HEK293T (cell line): Measurements from ENCODE around the gene PTP4A2.

Experiments
- ARNT ChIP-seq: fragments of 450-650 bp; IDR thresholded peaks from 2 replicates; pipeline ENCODE4 v1.6.1; 2017; ENCODE audit warnings: mild to moderate bottlenecking
- BHLHE40 ChIP-seq: fragments of 450-650 bp; IDR thresholded peaks from 2 replicates; pipeline ENCODE4 v1.6.1; 2016; ENCODE audit warnings: mild to moderate bottlenecking, moderate library complexity, borderline replicate concordance
- CTBP1 ChIP-seq: fragments of 450-650 bp; IDR thresholded peaks from 2 replicates; pipeline ENCODE4 v1.6.1; 2016; ENCODE audit warnings: borderline replicate concordance
- ELF4 ChIP-seq: fragments of 450-650 bp; IDR thresholded peaks from 2 replicates; pipeline ENCODE4 v1.6.1; 2017; ENCODE audit warnings: antibody characterized with exemption
- FOXA1 ChIP-seq: fragments of 450-650 bp; IDR thresholded peaks from 2 replicates; pipeline ENCODE4 v1.6.1; 2016; ENCODE audit warnings: mild to moderate bottlenecking
- FOXK2 ChIP-seq: fragments of 450-650 bp; IDR thresholded peaks from 2 replicates; pipeline ENCODE4 v1.6.1; 2016; ENCODE audit warnings: mild to moderate bottlenecking
- HDGF ChIP-seq: fragments of 450-650 bp; IDR thresholded peaks from 2 replicates; pipeline ENCODE4 v1.6.1; 2017; ENCODE audit warnings: antibody characterized with exemption, borderline replicate concordance
- L3MBTL2 ChIP-seq: fragments of 450-650 bp; conservative IDR thresholded peaks from 2 replicates; pipeline ENCODE4 v1.6.1; 2016; ENCODE audit warnings: mild to moderate bottlenecking
- NFRKB ChIP-seq: fragments of 450-650 bp; IDR thresholded peaks from 2 replicates; pipeline ENCODE4 v1.6.1; 2016; ENCODE audit warnings: mild to moderate bottlenecking, moderate library complexity
- PKNOX1 ChIP-seq: fragments of 450-650 bp; IDR thresholded peaks from 2 replicates; pipeline ENCODE4 v1.6.1; 2016
- SP1 ChIP-seq: fragments of 450-650 bp; IDR thresholded peaks from 2 replicates; pipeline ENCODE4 v1.6.1; 2017
- SUZ12 ChIP-seq: fragments of 450-650 bp; IDR thresholded peaks from 2 replicates; pipeline ENCODE4 v1.6.1; 2016; ENCODE audit warnings: mild to moderate bottlenecking
- TARDBP ChIP-seq: fragments of 450-650 bp; IDR thresholded peaks from 2 replicates; pipeline ENCODE4 v1.6.1; 2016

GRCh38 chr1:31976401-31976800, 38.2 kb upstream of the PTP4A2 start:
- TF ChIP-seq ELF4: no peak
- no peak for TF ChIP-seq PKNOX1
- no peak for TF ChIP-seq FOXA1
- no peak for TF ChIP-seq L3MBTL2
- TF ChIP-seq SUZ12: no peak
- no peak for TF ChIP-seq SP1
- no peak for TF ChIP-seq ARNT
- no peak for TF ChIP-seq TARDBP
- TF ChIP-seq BHLHE40: no peak
- TF ChIP-seq FOXK2: no peak
- no peak for TF ChIP-seq HDGF
- TF ChIP-seq NFRKB: no peak
- no peak for TF ChIP-seq CTBP1
